ENCODE data around the gene THYN1.

The THYN1 gene

DNA sequence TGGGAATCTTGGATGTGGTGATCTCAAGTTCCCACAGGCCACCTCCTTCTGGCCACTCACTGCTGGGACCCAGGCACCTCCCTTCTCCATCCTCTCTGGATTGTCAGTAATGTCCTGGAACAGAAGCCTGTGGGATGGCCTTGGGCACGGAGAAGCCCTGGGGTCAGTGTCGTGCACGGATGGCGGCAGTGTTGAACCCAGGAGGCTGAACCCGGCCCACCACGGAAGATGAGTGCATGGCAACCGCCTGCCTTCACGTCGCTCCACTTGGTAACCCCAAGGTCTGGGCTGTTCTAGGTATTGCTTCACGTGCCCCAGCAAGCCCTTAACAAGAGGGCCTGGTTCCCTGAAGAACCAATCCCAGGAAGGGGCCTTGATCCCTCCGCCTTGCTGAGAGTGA lies 7.1 kb downstream of the THYN1 start:
- TF ChIP-seq POLR2A (IDR thresholded peaks at IDR 0.05; ENCODE audit: low read depth, low read length): no peak
- DNase-seq (ENCODE audit: insufficient read length, low spot score) (no peak), FAIRE-seq (no peak)

DNA sequence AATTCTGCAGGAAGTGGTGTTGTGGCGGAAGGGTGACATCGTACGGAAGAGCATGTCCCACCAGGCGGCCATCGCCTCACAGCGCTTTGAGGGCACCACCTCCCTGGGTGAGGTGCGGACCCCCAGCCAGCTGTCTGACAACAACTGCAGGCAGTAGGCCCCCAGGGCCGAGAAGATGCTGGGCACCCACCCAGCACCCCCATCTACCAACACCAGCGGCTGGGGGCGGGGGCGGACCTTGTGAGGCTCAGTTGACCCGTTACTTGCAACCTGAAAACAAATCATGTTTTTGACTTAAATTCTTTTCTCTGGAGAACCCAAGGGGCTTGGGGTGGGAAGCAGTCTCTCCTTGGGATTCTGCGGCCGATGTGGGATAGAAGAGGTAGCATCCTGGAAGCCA lies 7.7 kb downstream of the THYN1 start:
- DNase-seq (ENCODE audit: insufficient read length, low spot score) (no peak), FAIRE-seq (no peak)
- TF ChIP-seq POLR2A (IDR thresholded peaks at IDR 0.05; ENCODE audit: low read depth, low read length): no peak

DNA sequence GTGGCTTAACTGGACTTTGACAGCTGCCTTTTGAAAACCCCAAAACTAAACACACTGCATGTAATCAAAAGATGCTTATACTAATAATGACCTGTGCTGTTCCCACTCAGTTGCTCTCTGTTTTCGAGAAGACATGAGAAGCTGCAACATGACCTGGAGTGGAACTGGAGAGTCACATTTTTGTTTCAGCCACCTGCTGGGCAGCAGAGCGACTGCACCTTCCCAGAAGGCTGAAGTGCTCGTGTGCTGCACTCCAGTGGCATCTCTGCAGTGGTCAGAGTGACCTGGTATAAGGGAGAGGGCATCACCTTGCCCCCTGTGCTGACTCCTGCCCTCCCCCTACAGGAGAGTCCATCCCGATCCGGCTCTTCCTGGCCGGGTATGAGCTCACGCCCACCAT lies 8.6 kb downstream of the THYN1 start:
- FAIRE-seq: no peak
- TF ChIP-seq POLR2A (IDR thresholded peaks at IDR 0.05; ENCODE audit: low read depth, low read length): no peak

DNA sequence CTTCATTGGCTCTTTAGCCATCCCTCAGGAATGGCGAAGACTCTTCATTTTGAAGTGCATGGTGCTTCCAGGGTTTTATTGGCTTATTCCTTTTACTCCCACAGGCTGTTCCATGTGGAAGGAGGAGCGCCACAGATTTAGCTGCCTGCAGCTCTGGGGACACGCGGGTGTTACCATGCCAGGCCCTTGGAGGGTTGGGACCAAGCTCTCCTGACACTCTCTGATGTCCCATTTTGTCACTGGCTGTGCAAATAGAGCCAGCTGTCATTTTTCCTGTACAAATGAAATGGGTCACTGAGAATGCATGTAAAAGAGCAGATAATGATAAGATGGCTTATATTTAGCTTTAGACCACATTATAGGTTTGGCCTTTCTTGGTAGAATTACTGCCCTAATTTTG lies 9.2 kb downstream of the THYN1 start:
- no peak for TF ChIP-seq POLR2A (IDR thresholded peaks at IDR 0.05; ENCODE audit: low read depth, low read length)
- FAIRE-seq: no peak
- DNase-seq (ENCODE audit: insufficient read length, low spot score): no peak

More for the DNA sequence above, 8.6 kb downstream of the THYN1 start:
- DNase-seq (ENCODE audit: insufficient read length, low spot score): no peak

DNA sequence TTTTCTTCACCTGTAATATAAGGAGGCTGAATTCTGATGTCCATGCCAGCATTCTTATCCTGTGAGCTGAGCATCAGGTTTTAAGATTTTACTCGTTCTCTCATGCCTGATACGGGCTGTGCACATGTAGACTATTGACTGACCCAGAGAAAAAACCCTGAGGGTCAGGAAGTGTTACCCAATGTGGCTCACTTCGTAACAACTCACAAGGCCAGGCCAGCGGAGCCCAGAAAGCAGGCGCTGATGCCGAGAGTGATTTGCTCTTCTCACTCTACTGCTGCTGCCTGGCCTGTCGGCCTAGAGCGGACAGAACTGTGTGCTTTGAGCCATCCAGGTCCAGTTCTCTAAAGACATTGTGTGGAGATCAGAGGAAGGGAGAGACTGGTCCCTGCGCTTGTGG lies 10.8 kb downstream of the THYN1 start:
- DNase-seq (ENCODE audit: insufficient read length, low spot score) (no peak), FAIRE-seq (no peak)
- TF ChIP-seq POLR2A (IDR thresholded peaks at IDR 0.05; ENCODE audit: low read depth, low read length): no peak

DNA sequence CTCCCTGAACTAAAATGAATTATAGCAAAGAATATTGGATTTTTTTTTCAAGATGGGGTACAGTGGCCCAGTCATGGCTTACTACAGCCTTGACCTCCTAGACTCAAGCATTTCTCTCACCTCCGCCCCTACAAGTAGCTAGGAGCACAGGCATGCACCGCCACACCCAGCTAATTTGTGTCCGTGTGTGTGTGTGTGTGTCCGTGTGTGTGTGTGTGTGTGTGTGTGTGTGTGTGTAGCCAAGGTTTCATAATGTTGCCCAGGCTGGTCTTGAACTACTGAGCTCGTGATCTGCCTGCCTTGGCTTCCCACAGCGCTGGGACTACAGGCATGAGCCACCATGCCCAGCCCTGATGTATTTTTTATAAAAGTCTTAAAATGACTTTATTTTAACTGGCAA lies 12.6 kb downstream of the THYN1 start:
- FAIRE-seq: no peak
- DNase-seq (ENCODE audit: insufficient read length, low spot score): no peak
- no peak for TF ChIP-seq POLR2A (IDR thresholded peaks at IDR 0.05; ENCODE audit: low read depth, low read length)

DNA sequence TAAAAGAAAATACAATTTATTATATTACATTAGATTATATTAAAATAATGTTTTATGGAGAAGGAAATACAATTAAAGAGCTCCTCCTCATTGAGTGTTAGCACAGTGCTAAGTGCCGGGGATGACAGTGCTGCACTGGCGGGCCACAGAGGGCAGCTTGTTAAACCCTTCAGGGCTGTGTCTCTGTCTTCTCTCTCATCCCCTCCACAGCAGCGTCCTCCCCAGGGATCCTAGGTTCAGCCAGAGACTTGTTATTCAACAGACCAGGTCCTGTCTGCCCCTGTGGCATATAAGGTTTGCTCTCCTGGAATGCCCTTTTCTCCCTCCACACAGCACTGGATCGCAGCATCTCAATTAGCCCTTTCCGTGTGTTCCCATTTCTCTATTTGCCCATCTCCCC lies 14.2 kb downstream of the THYN1 start:
- no peak for DNase-seq (ENCODE audit: insufficient read length, low spot score)
- no peak for FAIRE-seq
- no peak for TF ChIP-seq POLR2A (IDR thresholded peaks at IDR 0.05; ENCODE audit: low read depth, low read length)

DNA sequence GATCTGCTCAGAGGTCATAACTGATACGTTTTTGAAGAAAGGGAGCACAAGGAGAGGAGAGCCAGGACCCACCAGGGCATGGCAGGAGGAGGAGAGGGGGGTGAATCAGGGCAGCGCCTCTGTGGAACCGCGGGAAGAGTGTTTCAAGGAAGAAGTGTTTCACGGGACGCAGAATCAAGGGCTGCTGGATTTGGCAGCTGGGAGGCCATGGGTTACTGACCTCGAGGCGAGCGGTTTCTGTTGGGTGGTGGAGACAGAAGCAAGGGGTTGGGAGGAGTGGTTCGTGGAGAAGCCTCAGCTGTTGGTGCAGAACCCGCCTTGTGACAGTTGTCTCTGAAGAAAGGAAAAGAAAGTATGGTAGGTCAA lies 15.6 kb downstream of the THYN1 start:
- TF ChIP-seq POLR2A (IDR thresholded peaks at IDR 0.05; ENCODE audit: low read depth, low read length): no peak
- no peak for FAIRE-seq
- DNase-seq (ENCODE audit: insufficient read length, low spot score): no peak

DNA sequence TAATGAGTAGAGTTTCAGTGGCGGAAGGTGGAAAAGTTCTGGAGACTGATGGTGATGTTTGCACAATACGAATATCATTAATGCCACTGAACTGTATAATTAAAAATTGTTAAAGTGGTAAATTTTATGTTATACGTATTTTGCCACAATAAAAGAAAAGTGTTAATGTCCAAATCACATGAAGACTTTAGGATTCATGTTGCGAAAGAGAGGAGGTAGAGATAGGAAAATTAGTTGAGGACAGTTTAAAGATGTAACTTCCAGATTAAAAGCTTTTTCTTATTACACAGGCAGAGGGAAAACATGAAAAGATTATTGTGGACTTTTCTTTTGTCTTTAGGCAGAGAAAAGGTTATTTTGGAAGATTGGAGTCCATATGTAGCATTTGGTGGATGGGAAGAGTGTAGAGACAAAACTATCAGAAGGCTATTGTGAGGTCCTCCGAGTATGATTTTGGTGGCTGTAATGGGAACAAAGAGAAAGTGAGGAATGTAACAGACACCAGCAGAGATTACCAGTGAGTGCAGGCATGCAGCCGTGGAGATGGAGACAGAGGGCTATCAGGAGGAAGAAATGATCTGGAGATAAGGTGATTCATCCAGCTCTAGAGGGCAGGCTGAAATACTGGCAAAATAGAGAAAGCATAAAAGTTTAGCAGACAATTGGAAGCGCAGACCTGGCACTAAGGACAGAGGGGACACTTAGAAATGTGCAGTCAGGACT lies 16.2 kb downstream of the THYN1 start:
- DNase-seq (ENCODE audit: insufficient read length, low spot score) (no peak), FAIRE-seq (no peak)
- no peak for TF ChIP-seq POLR2A (IDR thresholded peaks at IDR 0.05; ENCODE audit: low read depth, low read length)

DNA sequence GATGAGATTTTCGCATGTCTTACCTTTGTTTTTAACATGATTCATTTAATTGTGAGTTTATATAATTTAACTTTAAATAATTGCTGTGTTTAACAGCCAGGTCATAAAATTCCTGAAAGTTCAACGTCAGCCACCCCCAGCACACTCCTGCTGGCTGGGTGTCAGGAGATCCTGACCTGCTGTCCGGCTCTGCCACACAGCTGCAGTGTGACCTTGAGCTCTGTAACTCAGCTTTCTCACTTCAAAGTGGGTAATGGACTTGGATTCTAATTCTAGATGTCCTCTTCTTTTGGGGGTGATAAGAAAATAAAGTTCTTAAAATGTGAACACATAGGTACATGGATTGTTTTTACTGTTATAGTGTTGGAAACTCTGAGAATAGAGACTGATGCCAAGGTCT lies 17.8 kb downstream of the THYN1 start:
- FAIRE-seq (no peak), DNase-seq (ENCODE audit: insufficient read length, low spot score) (no peak)
- no peak for TF ChIP-seq POLR2A (IDR thresholded peaks at IDR 0.05; ENCODE audit: low read depth, low read length)

DNA sequence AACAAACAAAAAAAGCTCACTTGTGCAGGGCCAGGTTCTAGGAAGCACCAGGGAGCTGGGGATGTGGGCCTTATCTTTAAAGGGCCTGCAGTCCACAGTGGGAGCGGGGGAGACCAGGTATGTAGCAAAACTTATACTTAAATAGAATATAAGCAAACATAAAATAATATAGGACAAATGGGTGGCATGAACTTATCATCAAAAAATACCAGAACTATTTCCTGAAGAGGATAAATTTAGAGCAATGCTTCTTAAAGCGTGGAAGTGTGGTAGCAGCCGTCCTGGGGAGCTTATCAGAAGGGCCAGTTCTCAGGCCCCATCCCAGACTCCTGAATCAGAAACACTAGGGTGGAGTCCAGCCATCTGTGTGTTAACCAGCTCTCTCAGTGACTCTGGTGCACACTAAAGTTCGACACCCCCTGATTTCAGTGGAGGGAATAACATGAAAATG lies 19.4 kb downstream of the THYN1 start:
- FAIRE-seq: no peak
- no peak for TF ChIP-seq POLR2A (IDR thresholded peaks at IDR 0.05; ENCODE audit: low read depth, low read length)
- DNase-seq (ENCODE audit: insufficient read length, low spot score): no peak

DNA sequence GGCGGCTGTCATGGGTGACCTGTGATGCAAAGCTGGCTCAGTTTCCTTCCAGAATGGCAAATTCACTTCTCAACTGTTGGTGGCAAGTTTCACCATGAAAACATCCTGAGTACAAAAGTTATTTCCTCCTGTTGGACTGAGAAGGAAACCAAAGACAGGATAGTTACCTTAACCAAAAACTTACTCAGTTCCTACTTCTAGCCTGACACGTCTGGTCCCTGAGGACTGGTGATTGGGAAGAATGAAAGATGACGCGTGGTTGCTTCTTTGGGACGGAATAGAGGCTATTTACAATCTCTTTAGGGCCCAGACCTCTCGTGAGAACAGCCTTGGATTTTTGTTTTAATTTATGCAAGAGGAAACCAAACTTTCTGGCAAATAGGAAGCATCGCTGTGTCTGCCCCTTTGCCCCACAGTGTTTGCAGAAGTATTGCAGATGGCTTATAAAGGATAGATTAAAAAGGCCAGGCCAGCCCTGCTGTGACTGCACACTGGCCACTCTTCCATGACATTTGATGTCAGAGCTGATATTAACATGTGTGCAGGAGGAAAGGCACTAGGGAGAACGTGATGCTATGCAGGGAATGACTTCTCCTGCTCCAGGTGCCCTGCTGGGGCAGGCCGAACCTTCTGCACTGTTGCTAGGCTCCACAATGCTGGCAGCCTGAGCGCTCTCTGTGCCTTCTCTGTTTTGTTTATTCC lies 21.0 kb downstream of the THYN1 start:
- no peak for TF ChIP-seq POLR2A (IDR thresholded peaks at IDR 0.05; ENCODE audit: low read depth, low read length)
- FAIRE-seq (no peak), DNase-seq (ENCODE audit: insufficient read length, low spot score) (no peak)

DNA sequence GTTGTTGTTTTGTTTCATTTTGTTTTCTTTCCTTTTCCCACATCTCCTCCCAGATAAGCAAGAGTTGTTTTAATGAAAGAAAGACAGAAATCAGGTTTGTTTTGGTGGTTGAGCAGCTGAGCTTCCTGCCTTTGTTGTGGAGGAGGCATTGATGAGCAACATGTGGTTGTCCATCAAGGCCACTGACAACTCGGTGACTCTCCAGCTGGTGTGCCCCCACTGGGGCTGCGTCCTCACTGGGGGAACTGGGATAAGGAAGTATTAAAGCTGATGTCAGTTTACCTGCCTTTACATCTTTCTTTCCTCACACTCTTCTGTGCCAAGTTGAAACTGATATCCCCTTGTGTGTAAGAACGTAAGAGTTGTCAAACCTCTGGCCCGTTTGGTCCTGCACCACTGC lies 22.8 kb downstream of the THYN1 start:
- no peak for FAIRE-seq
- no peak for DNase-seq (ENCODE audit: insufficient read length, low spot score)
- TF ChIP-seq POLR2A (IDR thresholded peaks at IDR 0.05; ENCODE audit: low read depth, low read length): no peak

DNA sequence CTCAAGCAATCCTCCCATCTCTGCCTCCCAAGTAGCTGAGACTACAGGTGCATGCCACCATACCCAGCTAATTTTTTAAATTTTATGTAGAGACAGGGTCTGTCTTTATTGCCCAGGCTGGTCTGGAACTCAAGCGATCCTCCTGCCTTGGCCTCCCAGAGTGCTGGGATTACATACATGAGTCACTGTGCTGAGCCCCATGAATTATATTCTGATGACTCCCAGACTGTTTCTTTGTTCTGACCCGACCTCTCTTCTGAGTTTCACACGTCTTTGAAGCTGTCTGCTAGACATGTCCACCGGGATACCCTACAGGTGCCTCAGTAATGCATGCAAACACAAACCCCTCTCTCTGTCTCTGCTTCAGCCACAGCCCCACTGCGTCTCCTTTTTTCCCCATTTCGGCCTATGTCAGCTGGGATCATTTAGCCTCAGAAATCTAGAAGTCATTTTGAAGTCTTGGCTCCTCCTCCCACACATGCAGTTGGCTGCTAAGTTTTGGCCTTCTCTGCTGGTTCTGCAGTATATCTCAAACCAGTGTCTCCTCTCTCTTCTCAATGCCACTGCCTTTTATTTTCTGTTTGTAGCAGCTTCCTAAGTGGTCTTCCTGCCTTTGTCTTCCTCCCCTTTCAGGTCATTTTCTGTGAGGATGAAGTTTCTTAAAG lies 23.9 kb downstream of the THYN1 start:
- FAIRE-seq (no peak), DNase-seq (ENCODE audit: insufficient read length, low spot score) (no peak)
- no peak for TF ChIP-seq POLR2A (IDR thresholded peaks at IDR 0.05; ENCODE audit: low read depth, low read length)

DNA sequence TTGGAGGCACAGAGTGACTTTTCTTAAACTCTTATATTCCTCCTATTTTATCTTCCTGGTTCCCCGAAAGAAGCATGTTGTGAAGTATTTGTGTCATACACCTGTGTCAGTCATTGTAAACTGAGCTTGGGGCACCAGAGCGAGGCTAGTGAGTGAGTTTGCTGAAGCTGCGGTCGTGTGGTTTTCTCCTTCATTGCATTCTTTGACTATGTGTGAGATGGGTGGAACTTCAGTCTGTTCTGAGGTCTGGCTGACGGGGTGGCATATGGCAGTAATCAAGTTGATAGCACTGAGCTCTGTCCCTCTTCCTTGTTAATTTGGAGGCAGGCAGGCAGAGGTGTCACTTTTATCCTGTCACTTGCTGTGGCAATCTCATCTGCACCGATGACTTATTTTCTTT lies 24.5 kb downstream of the THYN1 start:
- no peak for DNase-seq (ENCODE audit: insufficient read length, low spot score)
- FAIRE-seq: no peak
- no peak for TF ChIP-seq POLR2A (IDR thresholded peaks at IDR 0.05; ENCODE audit: low read depth, low read length)
